C4-2B (cell line): ENCODE results near the gene EDAR.

Experiments
- CTCF ChIP-seq: fragments of 450-650 bp; conservative IDR thresholded peaks from 2 replicates; pipeline ENCODE4 v1.5.1; 2017; ENCODE audit warnings: mild to moderate bottlenecking
- ZFX ChIP-seq: fragments of 450-650 bp; IDR thresholded peaks from 2 replicates; pipeline ENCODE4 v1.6.1; 2017

- TF ChIP-seq CTCF (no peak), ZFX (no peak)
Measured at GRCh38 chr2:108884619-108885018, 104.4 kb downstream of the EDAR start.
